RKO (cell line): ENCODE data around the gene CARNS1.
A peak's percentile ranks its signal among the peaks of the same experiment; 100 is the strongest.

Experiments
- DNase-seq: peaks from one replicate; pipeline ENCODE4 v3.0.0-alpha.2; 2016; ENCODE audit warnings: low spot score

CARNS1 gene, protein sequence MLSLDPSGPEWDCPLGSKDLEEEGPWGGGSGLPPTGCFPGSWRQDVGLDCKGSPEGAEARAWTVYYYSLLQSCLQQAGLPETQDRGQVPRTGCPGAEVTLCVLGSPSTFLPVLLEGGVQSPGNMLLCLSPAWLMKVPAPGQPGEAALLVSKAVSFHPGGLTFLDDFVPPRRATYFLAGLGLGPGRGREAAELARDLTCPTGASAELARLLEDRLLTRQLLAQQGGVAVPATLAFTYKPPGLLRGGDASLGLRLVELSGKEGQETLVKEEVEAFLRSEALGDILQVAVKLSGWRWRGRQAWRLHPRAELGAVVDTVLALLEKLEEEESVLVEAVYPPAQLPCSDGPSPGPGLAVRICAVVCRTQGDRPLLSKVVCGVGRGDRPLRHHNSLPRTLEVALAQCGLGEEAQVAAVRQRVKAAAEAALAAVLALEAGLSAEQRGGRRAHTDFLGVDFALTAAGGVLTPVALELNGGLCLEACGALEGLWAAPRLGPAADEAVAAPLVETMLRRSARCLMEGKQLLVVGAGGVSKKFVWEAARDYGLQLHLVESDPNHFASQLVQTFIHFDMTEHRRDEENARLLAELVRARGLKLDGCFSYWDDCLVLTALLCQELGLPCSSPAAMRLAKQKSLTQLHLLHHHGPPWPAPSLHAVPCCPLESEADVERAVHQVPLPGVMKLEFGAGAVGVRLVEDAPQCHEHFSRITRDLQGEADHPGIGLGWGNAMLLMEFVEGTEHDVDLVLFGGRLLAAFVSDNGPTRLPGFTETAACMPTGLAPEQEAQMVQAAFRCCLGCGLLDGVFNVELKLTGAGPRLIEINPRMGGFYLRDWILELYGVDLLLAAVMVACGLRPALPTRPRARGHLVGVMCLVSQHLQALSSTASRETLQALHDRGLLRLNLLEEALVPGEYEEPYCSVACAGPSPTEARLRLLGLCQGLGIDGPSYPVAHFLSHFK

DNA sequence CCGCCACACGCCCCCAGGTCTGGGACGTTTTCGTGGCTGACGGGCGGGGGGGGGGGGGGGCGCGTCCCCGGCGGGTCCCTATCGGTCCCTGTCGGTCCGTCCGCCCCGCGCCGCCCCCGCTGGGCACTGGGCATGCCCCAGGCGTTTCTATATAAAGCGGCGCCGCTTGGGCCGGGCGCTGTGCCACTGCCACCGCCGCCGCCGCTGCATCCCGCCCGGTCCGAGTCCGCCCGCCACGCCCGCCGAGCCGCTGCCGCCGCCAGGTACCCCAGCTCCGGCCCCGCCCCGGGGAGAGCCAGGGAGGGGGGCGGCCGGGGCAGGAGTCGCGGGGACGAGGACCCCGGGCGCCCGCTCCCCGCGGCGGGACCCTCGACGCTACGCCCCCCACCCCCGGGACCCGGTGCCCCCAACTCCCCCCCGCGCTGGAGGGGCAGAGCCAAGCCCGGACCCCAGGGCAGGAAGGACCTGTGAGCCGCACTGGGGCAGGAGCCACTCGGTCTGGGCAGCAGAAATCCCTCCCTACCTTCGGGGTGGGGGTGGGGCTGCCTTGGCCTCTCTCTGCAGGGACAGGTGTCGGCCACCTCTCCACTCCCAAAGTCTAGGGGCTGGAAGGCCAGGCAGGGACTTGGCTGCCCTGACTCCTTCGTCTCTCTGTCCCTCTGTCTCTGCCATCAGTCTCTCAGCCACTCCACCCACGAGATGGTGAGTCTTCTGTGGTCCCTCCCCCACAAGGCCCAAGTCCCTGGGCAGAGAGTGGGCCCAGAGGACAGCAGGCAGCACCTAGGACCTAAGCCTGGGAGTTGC is at the start of gene CARNS1:
CARNS1 (plus strand) TSS at position 178 of the 804 bp plus-strand sequence; CDS start at position 700, 522 bp downstream.
- no peak for DNase-seq

- DNase-seq, result no peak
These were observed 49.6 kb upstream of the CARNS1 start for GRCh38 chr11:67365736-67366444.

- DNase-seq, result no peak
These were observed 48.9 kb upstream of the CARNS1 start for GRCh38 chr11:67366546-67366945.

DNA sequence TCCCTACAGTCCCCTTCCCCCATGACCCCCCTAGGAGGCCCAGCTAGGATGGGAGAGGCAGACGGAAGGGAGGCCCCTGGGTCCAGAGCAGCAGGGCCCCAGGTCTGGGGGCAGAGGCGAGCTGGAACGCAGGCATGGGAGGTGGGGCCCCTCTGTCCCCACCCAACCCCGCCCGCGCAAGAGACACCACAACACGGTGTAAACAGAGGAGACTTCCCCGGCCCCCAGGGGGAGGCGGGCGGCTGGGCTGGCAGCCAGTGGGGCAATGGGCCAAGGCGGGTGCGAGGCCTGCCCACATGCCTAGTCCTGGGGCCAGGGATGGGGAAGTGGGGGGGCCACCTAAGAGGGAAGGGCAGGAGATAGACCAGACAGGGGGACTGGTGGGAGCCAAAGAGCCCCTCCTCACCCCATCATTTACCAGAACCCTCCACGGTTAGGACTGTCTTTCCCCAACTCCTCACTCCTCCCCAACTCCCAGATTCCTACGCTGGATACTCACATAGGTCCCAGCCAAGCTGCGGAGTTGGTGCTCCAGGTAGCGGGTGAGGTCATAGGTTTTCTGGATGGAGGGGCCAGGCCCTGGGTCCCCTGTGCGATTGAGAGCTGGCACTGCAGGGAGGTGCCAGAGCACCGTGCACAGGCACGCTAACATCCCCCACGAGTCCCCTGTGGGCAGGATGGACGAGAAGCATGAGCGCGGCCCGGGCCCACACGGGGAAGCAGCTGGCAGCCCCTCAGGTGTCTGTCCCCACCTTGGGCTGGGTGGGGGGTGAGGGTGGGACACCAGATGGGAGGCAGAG is 48.3 kb upstream of the CARNS1 start:
- DNase-seq, result no peak

DNA sequence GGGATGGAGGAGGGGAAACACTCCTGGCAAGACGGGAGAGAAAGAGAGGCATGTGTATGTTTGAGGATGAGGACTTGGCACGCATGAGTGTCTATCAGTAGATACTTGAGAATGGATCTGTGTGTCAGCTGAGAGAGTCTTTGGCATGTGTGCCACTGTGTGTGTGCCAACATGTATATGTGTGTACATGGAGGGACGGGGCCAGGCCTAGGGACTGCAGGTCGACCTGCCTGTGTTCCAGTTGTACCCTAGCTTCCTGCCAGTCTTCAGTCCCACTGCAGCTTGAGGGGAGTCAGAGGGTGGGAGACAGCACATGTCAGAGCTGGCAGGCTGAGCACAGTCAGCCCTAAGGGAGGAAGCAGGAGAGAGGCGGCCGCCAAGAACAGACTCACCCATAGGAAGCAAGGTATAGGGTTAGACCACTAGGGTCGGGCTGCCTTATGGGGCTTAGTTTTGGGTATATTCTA is 47.7 kb upstream of the CARNS1 start:
- DNase-seq, result no peak

DNA sequence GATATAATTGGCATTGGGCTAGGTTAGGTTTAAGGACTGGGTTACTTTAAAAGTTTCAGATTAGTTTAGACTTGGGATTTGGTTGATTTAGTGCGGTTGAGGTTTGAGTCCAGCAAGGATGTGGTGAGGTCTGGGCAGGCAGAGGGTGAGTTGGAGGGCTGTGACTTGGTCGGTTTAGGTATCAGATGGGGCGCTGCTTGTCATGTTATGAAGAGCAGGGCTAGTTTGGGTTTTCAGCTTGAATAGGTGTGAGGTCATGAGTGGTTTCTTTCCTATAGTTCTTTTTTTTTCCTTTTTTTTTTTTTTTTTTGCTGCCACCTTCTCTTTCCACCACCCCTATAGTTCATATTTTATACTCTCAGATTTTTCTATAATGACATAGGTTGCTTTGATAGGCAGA is 46.9 kb upstream of the CARNS1 start:
- DNase-seq, result no peak

DNA sequence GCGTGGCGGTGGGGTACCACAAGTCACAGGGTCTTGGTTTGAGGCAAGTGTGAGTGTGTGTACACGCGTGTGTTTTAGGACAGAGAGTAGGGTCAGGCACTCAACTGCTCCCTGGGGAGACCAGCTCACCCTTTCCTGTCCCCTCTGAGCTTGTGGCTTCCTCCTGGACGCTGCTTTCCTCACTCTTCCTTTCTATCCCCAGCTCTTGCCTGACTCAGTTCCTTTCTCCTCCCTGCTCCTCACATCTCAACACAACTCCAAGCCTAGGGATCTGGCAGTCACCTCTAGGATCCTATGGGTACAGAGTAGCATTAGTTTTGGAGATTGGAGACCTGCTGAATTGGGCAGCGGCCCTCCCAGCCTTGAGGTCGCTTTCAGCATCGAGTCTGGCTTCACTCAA is 46.2 kb upstream of the CARNS1 start:
- no peak for DNase-seq

GRCh38 chr11:67369801-67370284 is 45.6 kb upstream of the CARNS1 start:
- DNase-seq, result no peak

GRCh38 chr11:67370351-67371076 is 45.0 kb upstream of the CARNS1 start:
- DNase-seq, result no peak

DNA sequence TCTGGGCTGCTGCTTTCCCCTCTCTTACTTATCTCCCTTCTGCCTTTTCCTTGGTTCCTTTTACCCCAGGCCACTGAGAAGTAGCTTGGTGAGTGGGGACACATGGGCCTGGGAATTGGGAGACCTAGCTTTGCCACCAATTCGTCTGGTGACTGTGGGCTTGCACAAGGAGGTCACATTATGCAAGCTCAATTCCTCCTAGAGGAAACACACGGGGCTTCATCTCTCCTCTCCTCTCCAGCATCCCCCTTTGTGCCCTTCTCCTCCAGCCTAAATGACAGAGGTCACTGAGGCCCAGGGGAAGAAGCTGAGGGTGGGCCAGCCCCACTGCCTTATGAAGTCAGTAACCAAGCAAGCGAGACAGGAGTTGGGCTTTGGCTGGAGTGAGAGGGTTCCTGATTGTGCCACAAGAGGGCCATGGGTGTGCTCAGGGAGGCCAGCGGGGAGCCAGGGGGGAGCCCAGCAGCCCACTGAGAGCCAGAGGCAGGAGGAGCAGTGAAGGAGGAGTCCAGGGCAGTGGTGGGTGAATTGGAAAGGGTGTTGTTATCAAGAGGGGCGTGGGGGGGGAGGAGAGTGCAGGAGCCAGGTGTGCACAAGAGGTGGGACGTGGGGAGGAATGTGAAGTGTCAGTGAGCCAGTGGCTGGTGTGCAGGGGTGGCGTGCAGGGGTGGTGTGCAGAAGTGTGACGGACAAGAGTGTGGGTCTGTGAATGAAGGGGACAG is 44.1 kb upstream of the CARNS1 start:
- peak; percentile 63 for DNase-seq

DNA sequence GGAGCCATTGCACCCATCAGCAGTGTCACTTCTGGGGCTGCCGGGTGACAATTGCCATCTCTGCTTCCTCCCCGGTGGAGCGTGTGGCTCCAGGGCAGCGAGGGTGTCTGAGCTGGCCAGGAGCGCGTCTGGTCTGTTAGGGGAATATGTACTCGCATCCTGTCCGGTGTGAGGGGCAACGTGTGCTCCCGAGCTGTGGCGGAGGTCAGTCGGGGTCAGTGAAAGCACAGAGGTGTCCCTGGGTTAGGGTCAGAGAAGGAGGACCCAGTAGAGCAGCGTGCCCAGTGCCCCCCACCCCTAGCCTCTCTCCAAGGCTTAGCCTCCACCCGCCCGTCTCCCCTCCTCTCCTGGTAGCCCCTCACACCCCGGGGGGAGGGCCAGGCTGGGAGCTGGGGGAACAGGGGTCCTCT is 43.6 kb upstream of the CARNS1 start:
- DNase-seq, result no peak

DNA sequence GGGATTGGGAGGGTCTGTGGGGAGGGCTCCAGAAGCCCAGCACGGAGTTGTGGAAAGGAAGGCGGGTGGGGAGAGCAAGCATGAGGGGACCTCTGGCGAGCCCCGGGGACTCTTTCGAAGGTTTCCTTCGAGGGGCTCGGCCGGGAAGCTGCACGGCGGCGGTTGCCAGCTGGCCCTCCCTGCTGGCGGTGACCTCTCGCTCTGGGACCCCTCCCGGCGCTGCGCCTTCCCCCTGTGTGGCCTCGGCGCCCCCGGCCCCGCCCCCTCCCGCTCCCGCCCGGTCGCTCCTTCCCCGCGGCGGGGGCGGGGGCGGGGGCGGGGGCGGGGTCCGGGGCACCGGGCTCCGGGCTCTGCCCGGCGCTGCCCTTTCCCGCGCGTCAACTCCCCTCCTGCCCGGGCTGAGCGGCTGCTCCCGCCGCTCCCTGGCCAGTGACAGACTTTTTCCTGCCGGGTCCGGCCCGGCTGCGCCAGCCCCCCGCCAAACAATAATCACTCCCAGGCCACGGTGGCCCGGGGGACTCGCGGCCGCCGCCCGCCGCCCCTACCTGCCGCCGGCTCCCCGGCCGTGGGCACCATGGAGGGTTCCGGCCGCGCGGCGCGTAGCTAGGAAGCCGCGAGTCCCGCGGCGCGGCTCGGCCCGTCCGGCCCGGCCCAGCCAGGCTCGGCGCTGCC is 43.0 kb upstream of the CARNS1 start:
- no peak for DNase-seq

DNA sequence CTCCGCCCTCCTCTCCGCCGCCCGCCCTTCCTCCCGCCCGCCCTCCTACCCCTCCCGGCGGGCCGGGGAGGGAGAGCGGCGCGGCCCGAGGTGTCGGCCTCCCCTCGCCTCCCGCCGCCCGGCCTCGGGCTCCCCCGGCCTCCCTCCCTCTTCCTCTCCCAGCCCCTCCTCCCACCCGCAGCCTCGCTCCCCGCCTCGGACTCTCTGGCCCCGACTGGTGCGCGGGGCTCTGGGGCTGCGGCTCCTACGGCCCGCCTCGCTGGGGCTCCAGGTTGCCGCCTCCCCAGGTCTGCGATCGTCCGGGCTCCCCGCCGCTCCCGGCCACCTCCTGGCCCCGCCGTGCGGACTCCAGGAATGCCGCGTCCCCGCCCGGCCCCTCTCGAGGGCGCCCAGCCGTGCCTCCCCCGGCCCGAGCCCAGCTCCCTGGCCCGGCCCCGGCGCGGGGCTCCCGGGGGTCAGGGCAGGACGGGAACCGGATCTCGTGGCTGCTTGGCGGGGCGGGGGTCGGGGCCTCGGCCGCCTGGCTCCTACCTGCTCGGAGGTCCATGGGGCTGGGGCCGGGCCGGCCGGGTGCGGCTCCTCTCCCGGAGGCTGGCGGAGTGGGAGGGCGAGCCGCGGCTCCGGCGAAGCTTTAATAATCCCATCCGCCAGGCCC is 42.4 kb upstream of the CARNS1 start, which contains the start of gene CLCF1:
CLCF1 (minus strand) TSS at position 606 of the 655 bp plus-strand sequence; CDS start at position 547, 59 bp downstream.
- peak; percentile 49 for DNase-seq

- DNase-seq, result peak; percentile 93
These were observed 41.6 kb upstream of the CARNS1 start for GRCh38 chr11:67373648-67374570.

- DNase-seq, result no peak
These were observed 40.8 kb upstream of the CARNS1 start for GRCh38 chr11:67374571-67375281.
